NB4 (cell line): ENCODE measurements around the gene RFX2.

Source experiments
- MYC ChIP-seq: IDR thresholded peaks from 2 replicates; pipeline ENCODE4 v1.6.1; 2011; ENCODE audit warnings: low read depth, low read length
- POLR2A ChIP-seq: IDR thresholded peaks from 2 replicates; pipeline ENCODE4 v1.6.1; 2011; ENCODE audit warnings: mild to moderate bottlenecking; ENCODE audit not compliant: insufficient read length; ENCODE audit errors: extremely low read depth
- TF ChIP-seq, protein P1 (sequence below): IDR thresholded peaks from one replicate; pipeline ENCODE4 v1.5.1; 2012; ENCODE audit warnings: low read depth, low read length
- TF ChIP-seq, protein P2 (sequence below): IDR thresholded peaks from 2 replicates; pipeline ENCODE4 v1.6.1; 2011; ENCODE audit warnings: low read depth, low read length

- TF ChIP-seq, protein P1, sequence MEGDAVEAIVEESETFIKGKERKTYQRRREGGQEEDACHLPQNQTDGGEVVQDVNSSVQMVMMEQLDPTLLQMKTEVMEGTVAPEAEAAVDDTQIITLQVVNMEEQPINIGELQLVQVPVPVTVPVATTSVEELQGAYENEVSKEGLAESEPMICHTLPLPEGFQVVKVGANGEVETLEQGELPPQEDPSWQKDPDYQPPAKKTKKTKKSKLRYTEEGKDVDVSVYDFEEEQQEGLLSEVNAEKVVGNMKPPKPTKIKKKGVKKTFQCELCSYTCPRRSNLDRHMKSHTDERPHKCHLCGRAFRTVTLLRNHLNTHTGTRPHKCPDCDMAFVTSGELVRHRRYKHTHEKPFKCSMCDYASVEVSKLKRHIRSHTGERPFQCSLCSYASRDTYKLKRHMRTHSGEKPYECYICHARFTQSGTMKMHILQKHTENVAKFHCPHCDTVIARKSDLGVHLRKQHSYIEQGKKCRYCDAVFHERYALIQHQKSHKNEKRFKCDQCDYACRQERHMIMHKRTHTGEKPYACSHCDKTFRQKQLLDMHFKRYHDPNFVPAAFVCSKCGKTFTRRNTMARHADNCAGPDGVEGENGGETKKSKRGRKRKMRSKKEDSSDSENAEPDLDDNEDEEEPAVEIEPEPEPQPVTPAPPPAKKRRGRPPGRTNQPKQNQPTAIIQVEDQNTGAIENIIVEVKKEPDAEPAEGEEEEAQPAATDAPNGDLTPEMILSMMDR, result no peak
- no peak for TF ChIP-seq POLR2A
- TF ChIP-seq, protein P2, sequence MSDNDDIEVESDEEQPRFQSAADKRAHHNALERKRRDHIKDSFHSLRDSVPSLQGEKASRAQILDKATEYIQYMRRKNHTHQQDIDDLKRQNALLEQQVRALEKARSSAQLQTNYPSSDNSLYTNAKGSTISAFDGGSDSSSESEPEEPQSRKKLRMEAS, result no peak
- TF ChIP-seq MYC, result no peak
Measured at GRCh38 chr19:6012426-6013170, 97.7 kb downstream of the RFX2 start.
